B cell (primary cell): ENCODE data around the gene RAB6A. TPM values are rescaled to one million over a fixed set of nuclear protein-coding genes. Genes with fewer than 3 reads are reported as not detected.

Experiments
- ATAC-seq: fragments of 200-7000 bp; cut with Tn5 transposase; one replicate; pipeline ENCODE4 v1.10.0; 2021; ENCODE audit warnings: low read depth, mild to moderate bottlenecking, moderate number of reproducible peaks, moderate library complexity
- CTCF ChIA-PET: fragments of 350-600 bp; sonication (Branson Sonifier 250); formaldehyde crosslinking; loops from one replicate; lab custom pipeline; 2021; ENCODE audit warnings: antibody characterized with exemption, inconsistent platforms; lab: Charles Lee
- POLR2A ChIA-PET: fragments of 350-600 bp; sonication (Branson Sonifier 250); formaldehyde crosslinking; loops from one replicate; lab custom pipeline; 2021; ENCODE audit warnings: antibody characterized with exemption; lab: Charles Lee
- DNase-seq: peaks from one replicate; pipeline ENCODE4 v3.0.0; 2013
- H2AFZ ChIP-seq: 2 replicates; pipeline ENCODE4 v1.6.1; 2012; ENCODE audit warnings: mild to moderate bottlenecking, low read depth, low read length; ENCODE audit not compliant: insufficient read depth, poor library complexity, severe bottlenecking
- H3K27ac ChIP-seq, 2 donors: 1 replicate in 1 of 2; 2 replicates in 1 of 2; pipeline ENCODE4 v1.5.1; 2012 to 2013; ENCODE audit warnings: low read length in 2 of 2, mild to moderate bottlenecking in 2 of 2, moderate library complexity in 1 of 2
- H3K27me3 ChIP-seq, 4 experiments: fragments of 200-600 bp in 1 of 4; sonication (generic) in 1 of 4; replicated peaks in 1 of 4; 1 replicate in 2 of 4; 2 replicates in 2 of 4; pipeline versions ENCODE4 v1.6.1 to v1.7.0; 2013 to 2016; ENCODE audit warnings: low read length in 3 of 4, mild to moderate bottlenecking in 2 of 4, mixed read lengths in 1 of 4, moderate library complexity in 1 of 4; ENCODE audit not compliant: insufficient read depth in 4 of 4, control insufficient read depth in 3 of 4; ENCODE audit errors: control extremely low read depth in 1 of 4
- H3K36me3 ChIP-seq, 2 experiments: replicated peaks in 1 of 2; 1 replicate in 1 of 2; 2 replicates in 1 of 2; pipeline versions ENCODE4 v1.6.1 to v1.7.1; 2013; ENCODE audit warnings: low read length in 1 of 2; ENCODE audit not compliant: insufficient read depth in 2 of 2, control insufficient read depth in 1 of 2; ENCODE audit errors: control extremely low read depth in 1 of 2, extremely low read depth in 1 of 2
- H3K4me1 ChIP-seq, 2 donors: fragments of 200-600 bp in 1 of 2; sonication (generic) in 1 of 2; 1 replicate in 1 of 2; 2 replicates in 1 of 2; pipeline versions ENCODE4 v1.5.1 to v1.6.1; 2013 to 2017; ENCODE audit warnings: low read length in 2 of 2; ENCODE audit not compliant: control insufficient read depth in 2 of 2, insufficient read depth in 2 of 2
- H3K4me2 ChIP-seq: replicated peaks from 2 replicates; pipeline ENCODE3; 2012; ENCODE audit warnings: mild to moderate bottlenecking, low read depth, low read length; ENCODE audit not compliant: poor library complexity, severe bottlenecking
- H3K4me3 ChIP-seq, 5 experiments: fragments of 200-600 bp in 1 of 5; sonication (generic) in 1 of 5; 1 replicate in 3 of 5; 2 replicates in 2 of 5; pipeline versions ENCODE4 v1.5.1 to v1.7.0; 2011 to 2016; ENCODE audit warnings: low read length in 4 of 5, mild to moderate bottlenecking in 4 of 5, low read depth in 2 of 5, control low read depth in 1 of 5, moderate library complexity in 1 of 5; ENCODE audit not compliant: insufficient read depth in 1 of 5; ENCODE audit errors: control extremely low read depth in 1 of 5, extremely low read depth in 1 of 5
- H3K79me2 ChIP-seq: fragments of 200-600 bp; sonication (generic); one replicate; pipeline ENCODE4 v1.6.0; 2016; ENCODE audit warnings: low read length; ENCODE audit not compliant: control insufficient read depth, insufficient read depth
- H3K9ac ChIP-seq: fragments of 200-600 bp; sonication (generic); 2 replicates; pipeline ENCODE4 v1.6.1; 2017; ENCODE audit warnings: mild to moderate bottlenecking, low read length, moderate library complexity
- H3K9me3 ChIP-seq, 3 donors: one replicate each; pipeline versions ENCODE4 v1.6.1 to v1.7.1; 2013; ENCODE audit warnings: low read length in 2 of 3; ENCODE audit not compliant: control insufficient read depth in 2 of 3, insufficient read depth in 1 of 3; ENCODE audit errors: control extremely low read depth in 1 of 3
- H4K20me1 ChIP-seq: 2 replicates; pipeline ENCODE4 v1.6.0; 2012; ENCODE audit warnings: mild to moderate bottlenecking, low read length; ENCODE audit not compliant: insufficient read depth, control insufficient read depth, poor library complexity, severe bottlenecking
- H3K27ac Mint-ChIP-seq: one replicate; pipeline ENCODE4 v1.8.0; 2021; ENCODE audit warnings: mixed read lengths
- H3K27me3 Mint-ChIP-seq: one replicate; pipeline ENCODE4 v1.8.0; 2021; ENCODE audit warnings: mixed read lengths
- H3K4me1 Mint-ChIP-seq: one replicate; pipeline ENCODE4 v1.8.0; 2021; ENCODE audit warnings: mixed read lengths
- H3K4me3 Mint-ChIP-seq: one replicate; pipeline ENCODE4 v1.8.0; 2021; ENCODE audit warnings: mixed read lengths
- H3K9me3 Mint-ChIP-seq: one replicate; pipeline ENCODE4 v1.8.0; 2022; ENCODE audit warnings: mixed read lengths; ENCODE audit not compliant: insufficient read depth
- CTCF ChIP-seq: fragments of 200-600 bp; IDR thresholded peaks from one replicate; pipeline ENCODE4 v1.8.0; 2022; ENCODE audit warnings: antibody characterized with exemption, mild to moderate bottlenecking
- EZH2 ChIP-seq: IDR thresholded peaks from 2 replicates; pipeline ENCODE4 v1.6.1; 2012; ENCODE audit warnings: borderline replicate concordance, low read depth, mild to moderate bottlenecking, moderate library complexity, low read length; ENCODE audit not compliant: insufficient read depth, poor library complexity, severe bottlenecking
- WGBS: methylation state at CpG from one replicate; pipeline ENCODE4 v1.1.5; 2013; ENCODE audit warnings: missing lambda C conversion rate; ENCODE audit not compliant: insufficient coverage; 5-methylcytosine and 5-hydroxymethylcytosine counted together
- intact Hi-C: fragments of 100-400 bp; cut with micrococcal nuclease; formaldehyde crosslinking; loops from one replicate; pipeline ENCODE4 v1.10.0; 2022
- polyA plus RNA-seq: library from polyadenylated mRNA; depleted of rRNA; stranded (reverse); fragments of >200 nt; gene quantifications from 2 replicates; pipeline ENCODE4 v1.2.3, GENCODE V29; 2012
- total RNA-seq, 2 donors: library from RNA; stranded (reverse); fragments of 120-200 nt in 1 of 2; gene quantifications; 1 replicate in 1 of 2; 2 replicates in 1 of 2; pipeline versions ENCODE4 v1.2.3 to v1.2.4, GENCODE V29; 2013 to 2022

RAB6A gene
- total and polyA plus RNA-seq, 2 donors (not counting 1 experiment from before 2014, with no cell fraction given), result 17.2 to 70.5 TPM

DNA sequence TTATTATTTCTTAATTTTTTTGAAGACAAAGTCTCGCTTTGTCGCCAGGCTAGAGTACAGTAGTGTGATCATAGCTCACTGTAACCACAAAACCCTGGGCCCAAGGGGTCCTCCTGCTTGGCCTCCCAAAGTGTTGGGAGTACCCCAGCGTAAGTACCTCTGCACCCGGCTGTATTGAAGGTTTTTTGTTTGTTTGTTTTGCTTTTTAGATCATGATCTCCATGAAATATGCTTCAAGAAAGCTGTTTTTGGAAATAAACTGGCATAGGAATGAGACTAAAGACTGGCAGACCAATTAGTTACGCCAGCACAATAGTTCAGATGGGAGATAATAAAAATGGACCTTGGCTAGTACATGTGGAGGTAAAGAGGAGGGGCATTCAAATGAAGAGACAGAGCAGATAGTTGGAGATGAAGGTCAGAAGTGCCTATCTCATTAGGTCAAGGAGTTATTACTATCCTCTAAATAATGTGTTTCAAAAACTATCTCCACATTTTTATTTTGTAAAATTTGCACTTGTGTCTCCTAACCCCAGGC lies 22.7 kb upstream of the RAB6A start:
- H3K79me2 ChIP-seq, result no peaks in the 10 kb centered on the region
- no peak overlapping the region for H2AFZ ChIP-seq
- intact Hi-C loops, result no loop called here
- H3K27ac ChIP-seq, result no peak overlapping the region
- WGBS, result 92% methylated on average over 3 of the region's 5 CpGs
- no peaks in the 10 kb centered on the region for H3K27me3 ChIP-seq
- DNase-seq (no peak), ATAC-seq (no peak)
- Mint-ChIP-seq H3K9me3 (no peaks in the 10 kb centered on the region), H3K27ac (no peak overlapping the region), H3K4me3 (no peak overlapping the region), H3K4me1 (peaks cover 20% of the 10 kb centered on the region), H3K27me3 (peaks cover 3% of the 10 kb centered on the region)
- ChIA-PET CTCF (no interaction called here), POLR2A (interaction anchor here (0.6 kb wide), 1 partner anchor 262 kb away, joined by 3 read pairs; no protein-coding TSS in a partner anchor)
- no peak overlapping the region for H3K4me2 ChIP-seq
- H3K4me3 ChIP-seq, result no peak overlapping the region
- TF ChIP-seq CTCF (no peak), EZH2 (no peak)
- H4K20me1 ChIP-seq, result no peaks in the 10 kb centered on the region
- no peaks in the 10 kb centered on the region for H3K9me3 ChIP-seq
- H3K9ac ChIP-seq, result no peak overlapping the region
- no peaks in the 10 kb centered on the region for H3K36me3 ChIP-seq
- peaks cover 12 to 16% of the 10 kb centered on the region in 2 donors for H3K4me1 ChIP-seq

GRCh38 chr11:73781303-73781702 lies 20.4 kb upstream of the RAB6A start:
- ChIA-PET CTCF (no interaction called here), POLR2A (interaction anchor here (3.0 kb wide), 1 partner anchor 20 kb away, joined by 53 read pairs; the partner anchor contains the start of gene RAB6A)
- no peak overlapping the region for H3K9ac ChIP-seq
- H3K4me2 ChIP-seq, result no peak overlapping the region
- no peak for TF ChIP-seq CTCF
- TF ChIP-seq EZH2, result no peak
- H3K9me3 ChIP-seq, result no peaks in the 10 kb centered on the region
- H3K27ac Mint-ChIP-seq, result no peak overlapping the region
- H3K4me3 Mint-ChIP-seq, result no peak overlapping the region
- WGBS, result 83% methylated on average over 1 of the region's 6 CpGs
- H3K4me1 ChIP-seq, result peaks cover 6 to 7% of the 10 kb centered on the region in 2 donors
- no peaks in the 10 kb centered on the region for H3K9me3 Mint-ChIP-seq
- H3K79me2 ChIP-seq, result no peaks in the 10 kb centered on the region
- H4K20me1 ChIP-seq, result no peaks in the 10 kb centered on the region
- no peak overlapping the region for H2AFZ ChIP-seq
- H3K36me3 ChIP-seq, result no peaks in the 10 kb centered on the region
- peaks cover 3% of the 10 kb centered on the region for H3K27me3 Mint-ChIP-seq
- H3K27me3 ChIP-seq, result no peaks in the 10 kb centered on the region
- no peak overlapping the region for H3K4me3 ChIP-seq
- intact Hi-C loops, result no loop called here
- DNase-seq (no peak), ATAC-seq (no peak)
- H3K27ac ChIP-seq, result no peak overlapping the region
- peaks cover 10% of the 10 kb centered on the region for H3K4me1 Mint-ChIP-seq
